22Rv1 (cell line): Measurements from ENCODE around the gene RAD51B.

Experiments
- H3K27ac ChIP-seq: fragments of 450-650 bp; 2 replicates; pipeline ENCODE4 v1.5.1; 2017
- ZFX ChIP-seq: fragments of 450-650 bp; IDR thresholded peaks from 2 replicates; pipeline ENCODE4 v1.6.1; 2017; ENCODE audit warnings: antibody characterized with exemption, borderline replicate concordance
- TF ChIP-seq, protein P1 (sequence below): fragments of 450-650 bp; IDR thresholded peaks from 2 replicates; pipeline ENCODE4 v1.5.1; 2017; ENCODE audit warnings: mild to moderate bottlenecking

Gene RAD51B

DNA sequence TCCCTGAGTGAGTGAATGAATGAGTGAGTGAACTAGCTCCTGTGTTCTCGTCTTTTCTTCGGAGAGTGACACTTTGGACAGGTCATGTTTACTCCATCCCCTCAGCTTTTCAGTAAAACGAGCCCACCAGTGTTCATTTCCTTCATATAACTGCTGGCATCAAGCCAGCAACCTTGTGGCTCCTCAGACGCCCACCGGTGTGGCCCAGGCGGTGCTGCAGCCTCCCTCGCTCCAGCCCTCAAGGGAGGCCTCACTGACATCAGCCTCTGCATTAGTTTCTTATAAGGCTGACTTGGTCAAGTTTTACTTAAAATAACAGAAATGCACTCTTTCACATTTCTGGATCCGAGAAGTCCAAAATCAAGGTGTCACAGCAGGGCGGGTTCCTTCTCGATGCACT, 785.2 kb downstream of the RAD51B start:
- TF ChIP-seq, protein P1, sequence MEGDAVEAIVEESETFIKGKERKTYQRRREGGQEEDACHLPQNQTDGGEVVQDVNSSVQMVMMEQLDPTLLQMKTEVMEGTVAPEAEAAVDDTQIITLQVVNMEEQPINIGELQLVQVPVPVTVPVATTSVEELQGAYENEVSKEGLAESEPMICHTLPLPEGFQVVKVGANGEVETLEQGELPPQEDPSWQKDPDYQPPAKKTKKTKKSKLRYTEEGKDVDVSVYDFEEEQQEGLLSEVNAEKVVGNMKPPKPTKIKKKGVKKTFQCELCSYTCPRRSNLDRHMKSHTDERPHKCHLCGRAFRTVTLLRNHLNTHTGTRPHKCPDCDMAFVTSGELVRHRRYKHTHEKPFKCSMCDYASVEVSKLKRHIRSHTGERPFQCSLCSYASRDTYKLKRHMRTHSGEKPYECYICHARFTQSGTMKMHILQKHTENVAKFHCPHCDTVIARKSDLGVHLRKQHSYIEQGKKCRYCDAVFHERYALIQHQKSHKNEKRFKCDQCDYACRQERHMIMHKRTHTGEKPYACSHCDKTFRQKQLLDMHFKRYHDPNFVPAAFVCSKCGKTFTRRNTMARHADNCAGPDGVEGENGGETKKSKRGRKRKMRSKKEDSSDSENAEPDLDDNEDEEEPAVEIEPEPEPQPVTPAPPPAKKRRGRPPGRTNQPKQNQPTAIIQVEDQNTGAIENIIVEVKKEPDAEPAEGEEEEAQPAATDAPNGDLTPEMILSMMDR = no peak
- no peak for TF ChIP-seq ZFX
- no peak overlapping the region for H3K27ac ChIP-seq

DNA sequence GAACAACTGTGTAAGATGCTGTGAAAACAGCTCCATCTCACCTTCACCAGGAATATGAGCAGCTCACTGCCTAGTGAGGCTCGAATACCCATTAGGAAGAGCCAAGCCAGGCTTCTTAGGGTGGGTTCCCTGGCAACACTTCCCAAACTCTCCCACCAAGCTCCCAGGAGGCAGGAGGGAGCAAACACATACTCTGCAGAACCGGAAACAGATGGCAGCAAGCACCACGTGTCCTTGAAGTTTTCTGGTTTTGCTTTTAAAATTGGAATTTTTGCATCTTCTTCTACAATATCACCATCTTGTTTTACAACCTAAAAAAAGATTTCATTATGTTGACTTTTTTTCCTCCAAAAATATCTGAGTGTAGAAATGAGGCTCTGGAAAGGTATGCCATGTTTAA, 786.6 kb downstream of the RAD51B start:
- TF ChIP-seq, protein P1 = no peak
- no peak for TF ChIP-seq ZFX

DNA sequence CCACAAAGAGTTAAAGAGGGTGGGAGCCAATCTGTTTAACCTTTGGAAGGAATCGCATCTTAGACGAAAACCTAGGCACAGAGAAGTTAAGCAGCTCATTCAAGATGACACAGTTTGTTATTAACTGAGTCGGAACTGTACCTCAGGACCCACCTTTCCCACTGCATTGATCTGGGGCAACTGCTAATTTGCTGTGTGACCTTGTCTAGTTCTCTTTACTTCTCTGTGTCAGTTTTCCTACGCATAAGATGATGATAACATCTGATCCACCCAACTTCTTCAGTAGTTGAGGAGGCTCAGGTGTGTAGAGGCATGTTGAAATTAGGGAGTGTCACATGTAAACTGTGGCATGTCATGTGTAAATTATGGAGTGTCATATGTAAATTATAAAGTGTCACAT, 787.1 kb downstream of the RAD51B start:
- H3K27ac ChIP-seq = no peak overlapping the region
- no peak for TF ChIP-seq ZFX
- TF ChIP-seq, protein P1 = no peak

More for the DNA sequence above, 786.6 kb downstream of the RAD51B start:
- H3K27ac ChIP-seq = no peak overlapping the region

DNA sequence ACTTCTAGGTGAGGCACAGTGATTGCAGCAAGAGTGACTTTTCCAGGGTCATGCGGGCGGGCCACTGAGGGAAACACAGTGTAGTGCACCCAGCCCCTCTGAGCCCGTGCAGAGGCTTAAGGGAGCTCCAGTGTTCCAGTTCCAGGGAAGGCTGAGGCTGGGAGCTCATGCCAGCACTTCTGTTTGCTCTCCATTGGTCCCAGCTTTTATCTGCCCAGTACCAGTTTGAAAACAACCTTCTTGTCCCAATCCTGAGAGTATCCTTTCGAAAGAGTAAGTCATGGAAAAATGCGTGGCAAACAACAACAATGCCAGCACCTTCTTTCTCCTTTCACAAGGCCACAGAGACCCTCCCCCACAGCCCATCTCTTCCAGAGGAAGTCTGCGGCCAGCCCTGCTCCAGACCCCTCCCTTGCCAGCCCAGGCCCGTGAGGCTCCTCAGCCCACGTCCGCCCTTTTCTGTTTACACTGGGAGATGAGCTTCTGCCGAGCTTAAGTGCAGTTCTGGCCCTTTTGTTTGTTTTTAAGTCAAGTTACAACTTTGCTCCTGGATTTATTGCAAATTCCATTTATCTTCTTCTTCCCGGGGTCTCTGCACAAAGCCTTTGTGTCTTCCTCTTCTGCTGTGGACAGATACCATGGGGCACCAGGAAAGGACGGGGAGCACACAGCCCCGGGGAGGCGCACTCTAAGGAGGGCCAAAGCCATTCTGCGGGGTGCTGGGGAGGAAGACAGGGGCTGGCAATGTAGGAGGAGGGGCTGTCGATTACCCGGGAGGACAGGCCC, 787.7 kb downstream of the RAD51B start:
- no peak overlapping the region for H3K27ac ChIP-seq
- no peak for TF ChIP-seq ZFX
- TF ChIP-seq, protein P1 = no peak

DNA sequence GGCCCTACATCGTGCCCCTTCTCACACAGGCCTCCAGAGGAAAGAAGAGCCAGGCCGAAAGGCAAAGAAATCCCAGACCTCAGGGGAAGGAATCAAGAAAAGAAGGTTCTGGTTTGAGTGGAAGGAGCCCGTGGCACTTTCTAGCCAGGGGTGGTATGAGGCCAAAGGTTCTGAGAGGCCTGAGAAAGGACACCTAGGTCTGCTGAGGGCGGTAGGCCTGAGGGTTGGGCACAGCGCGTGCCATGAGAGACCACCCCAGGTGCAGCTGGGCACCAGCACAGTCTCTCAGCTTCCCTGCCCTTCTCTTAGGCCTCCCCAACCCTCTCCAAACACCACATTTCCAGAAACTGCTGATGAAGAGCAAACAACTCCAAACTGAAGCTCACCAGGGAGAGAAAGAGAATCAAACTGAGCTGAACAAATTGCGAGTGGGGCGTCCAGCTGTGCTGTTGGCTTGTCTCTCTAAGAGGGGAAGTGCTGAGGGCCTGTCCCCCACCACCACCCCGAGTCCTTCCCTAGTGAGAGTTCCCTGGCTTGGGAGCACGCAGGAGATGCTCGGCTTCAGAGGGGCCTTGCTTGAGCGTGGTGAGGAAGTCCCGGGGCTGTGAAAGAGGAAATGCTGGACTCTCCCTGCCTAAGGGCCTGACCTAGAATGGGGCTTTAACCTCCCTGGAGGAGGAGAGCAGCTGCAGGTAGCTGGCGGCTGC, 788.4 kb downstream of the RAD51B start:
- no peak overlapping the region for H3K27ac ChIP-seq
- TF ChIP-seq ZFX = no peak
- TF ChIP-seq, protein P1 = no peak

DNA sequence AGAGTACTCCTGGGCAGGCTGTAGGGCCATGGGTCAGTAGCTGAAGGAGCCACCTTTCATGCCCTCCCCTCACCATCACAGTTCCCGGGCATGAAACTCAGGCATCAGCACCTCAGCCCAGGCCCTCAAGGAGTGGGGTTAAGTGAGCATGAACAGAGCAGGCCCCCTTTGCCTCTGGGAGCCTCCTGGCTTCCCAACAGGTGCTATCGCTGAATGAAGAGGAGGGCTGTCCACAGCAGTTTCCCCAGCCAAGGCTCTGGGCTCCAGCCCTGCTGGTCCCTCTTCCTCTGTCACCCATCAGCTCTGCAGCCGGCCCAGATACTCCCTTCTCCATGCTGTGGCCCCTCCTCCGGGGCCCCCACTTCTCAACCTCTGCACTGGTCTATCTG, 789.0 kb downstream of the RAD51B start:
- no peak for TF ChIP-seq ZFX
- TF ChIP-seq, protein P1 = no peak
- H3K27ac ChIP-seq = no peak overlapping the region

DNA sequence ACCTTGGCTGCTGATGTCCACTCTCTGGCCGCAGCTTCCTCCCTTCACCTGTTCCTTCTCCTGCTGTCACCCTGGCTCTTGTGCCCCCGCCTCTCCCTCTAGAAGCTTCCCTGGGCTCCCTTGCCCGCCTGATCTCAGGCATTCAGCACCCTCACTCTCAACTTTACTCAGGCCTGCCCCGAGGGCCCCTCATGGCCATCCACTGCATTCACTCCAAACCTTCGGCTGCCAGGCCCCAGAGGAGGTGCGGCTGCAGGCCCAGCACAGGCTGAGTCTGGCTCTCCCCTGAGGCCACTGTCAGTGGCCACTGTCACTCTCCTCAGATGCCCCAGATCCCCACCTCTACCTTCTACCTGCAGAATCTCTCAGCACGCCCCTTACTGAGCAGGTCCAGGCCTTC, 789.4 kb downstream of the RAD51B start:
- H3K27ac ChIP-seq = no peak overlapping the region
- TF ChIP-seq, protein P1 = no peak
- no peak for TF ChIP-seq ZFX
